Endothelial cell of umbilical vein (primary cell): Measurements from ENCODE around the gene CALR3. TPM values are rescaled to one million over a fixed set of nuclear protein-coding genes. Genes with fewer than 3 reads are reported as not detected.

Source experiments
- BruUV-seq: library from RNA; stranded (reverse); fragments of 400-500 nt; replicated peaks from 2 replicates; lab custom pipeline; 2021; lab: Mats Ljungman, UMichigan
- CTCF ChIA-PET: fragments of 300-600, 350-600 bp; sonication (Branson Sonifier 250); formaldehyde crosslinking; loops from one replicate; lab custom pipeline; 2021; ENCODE audit warnings: antibody characterized with exemption, inconsistent platforms; lab: Charles Lee
- POLR2A ChIA-PET: fragments of 300-600, 350-600 bp; sonication (Branson Sonifier 250); formaldehyde crosslinking; loops from one replicate; lab custom pipeline; 2021; ENCODE audit warnings: antibody characterized with exemption, inconsistent platforms; lab: Charles Lee
- DNase-seq: peaks from one replicate; pipeline ENCODE4 v3.0.0-alpha.2; 2011; ENCODE audit warnings: low read depth, low spot score
- FAIRE-seq: peaks from 2 replicates; lab custom pipeline; 2011; peaks lifted over from hg19 to GRCh38; lab: Jason Lieb, UNC
- H2AFZ ChIP-seq: 2 replicates; pipeline ENCODE4 v1.6.0; 2012; ENCODE audit warnings: low read depth, low read length, control low read depth, inconsistent platforms
- H3K27ac ChIP-seq: 2 replicates; pipeline ENCODE4 v1.5.1; 2011; ENCODE audit warnings: low read depth, mild to moderate bottlenecking, control low read depth, low read length, moderate library complexity; ENCODE audit not compliant: insufficient read depth
- H3K27me3 ChIP-seq, 2 experiments: 2 replicates each; pipeline versions ENCODE4 v1.6.0 to v1.6.1; 2011; ENCODE audit warnings: low read length in 2 of 2, mixed read lengths in 1 of 2; ENCODE audit not compliant: control insufficient read depth in 2 of 2, insufficient read depth in 2 of 2
- H3K36me3 ChIP-seq, 2 experiments: 2 replicates in 1 of 2; 3 replicates in 1 of 2; pipeline ENCODE4 v1.5.1; 2011; ENCODE audit warnings: low read length in 2 of 2, mild to moderate bottlenecking in 1 of 2, moderate library complexity in 1 of 2; ENCODE audit not compliant: control insufficient read depth in 2 of 2, insufficient read depth in 2 of 2; ENCODE audit errors: extremely low read depth in 1 of 2
- H3K4me1 ChIP-seq: 3 replicates; pipeline ENCODE4 v1.5.1; 2011; ENCODE audit warnings: mild to moderate bottlenecking, low read length; ENCODE audit not compliant: control insufficient read depth, insufficient read depth; ENCODE audit errors: extremely low read depth
- H3K4me2 ChIP-seq: 2 replicates; pipeline ENCODE4 v1.6.1; 2011; ENCODE audit warnings: low read length, control low read depth, mixed read lengths; ENCODE audit not compliant: insufficient read depth
- H3K4me3 ChIP-seq, 3 experiments: fragments of 200-600 bp in 1 of 3; sonication (generic), shearing (Covaris generic) in 1 of 3; replicated peaks in 1 of 3; 2 replicates each; pipeline ENCODE4 v1.5.1; 2011 to 2016; ENCODE audit warnings: control low read depth in 3 of 3, low read length in 3 of 3, mild to moderate bottlenecking in 2 of 3, inconsistent platforms in 1 of 3, low read depth in 1 of 3, moderate library complexity in 1 of 3; ENCODE audit not compliant: insufficient read depth in 1 of 3
- H3K79me2 ChIP-seq: 2 replicates; pipeline ENCODE4 v1.6.0; 2012; ENCODE audit warnings: low read length, inconsistent platforms; ENCODE audit not compliant: control insufficient read depth, insufficient read depth
- H3K9ac ChIP-seq: replicated peaks from 2 replicates; pipeline ENCODE3; 2011; ENCODE audit warnings: low read length, control low read depth; ENCODE audit not compliant: insufficient read depth; ENCODE audit errors: extremely low read depth
- H3K9me1 ChIP-seq: replicated peaks from 3 replicates; pipeline ENCODE4 v1.6.0; 2011; ENCODE audit warnings: mild to moderate bottlenecking, low read length; ENCODE audit not compliant: control insufficient read depth, insufficient read depth; ENCODE audit errors: extremely low read depth
- H3K9me3 ChIP-seq: replicated peaks from 2 replicates; pipeline ENCODE4 v1.5.1; 2012; ENCODE audit warnings: low read length, inconsistent platforms; ENCODE audit not compliant: control insufficient read depth, insufficient read depth
- H4K20me1 ChIP-seq: replicated peaks from 2 replicates; pipeline ENCODE3; 2011; ENCODE audit warnings: mild to moderate bottlenecking, low read length; ENCODE audit not compliant: control insufficient read depth, insufficient read depth; ENCODE audit errors: extremely low read depth
- EZH2 ChIP-seq: IDR thresholded peaks from 2 replicates; pipeline ENCODE4 v1.6.1; 2012; ENCODE audit warnings: borderline replicate concordance, low read depth, mild to moderate bottlenecking, moderate library complexity, low read length, inconsistent platforms; ENCODE audit not compliant: severe bottlenecking
- FOS ChIP-seq: IDR thresholded peaks from 2 replicates; pipeline ENCODE4 v1.6.1; 2011; ENCODE audit warnings: mild to moderate bottlenecking, low read length, moderate library complexity, borderline replicate concordance; ENCODE audit not compliant: insufficient read depth
- GATA2 ChIP-seq: IDR thresholded peaks from 2 replicates; pipeline ENCODE4 v1.7.0; 2011; ENCODE audit warnings: low read depth, mild to moderate bottlenecking, moderate library complexity, mixed read lengths, low read length; ENCODE audit not compliant: insufficient read length, insufficient read depth
- JUN ChIP-seq: IDR thresholded peaks from 2 replicates; pipeline ENCODE4 v1.6.1; 2011; ENCODE audit warnings: borderline replicate concordance, low read depth; ENCODE audit not compliant: insufficient read length, insufficient read depth
- MYC ChIP-seq: IDR thresholded peaks from one replicate; pipeline ENCODE4 v1.6.1; 2011; ENCODE audit warnings: mild to moderate bottlenecking, low read depth, low read length
- POLR2A ChIP-seq: IDR thresholded peaks from 2 replicates; pipeline ENCODE4 v1.6.1; 2012; ENCODE audit warnings: low read depth, mild to moderate bottlenecking, control low read depth, low read length
- POLR2AphosphoS5 ChIP-seq: IDR thresholded peaks from 2 replicates; pipeline ENCODE4 v1.6.1; 2012; ENCODE audit warnings: low read depth, mild to moderate bottlenecking, control low read depth, low read length, moderate library complexity; ENCODE audit not compliant: insufficient read depth
- dilution Hi-C: fragments of 300-500 bp; cut with MboI; formaldehyde crosslinking; loops from one replicate; pipeline ENCODE4 v1.15.0; 2019; ENCODE audit warnings: low sequenced_read_pairs; ENCODE audit not compliant: extremely low pct_ligation_motif_present
- intact Hi-C: fragments of 100-400 bp; cut with micrococcal nuclease; formaldehyde crosslinking; loops from one replicate; pipeline ENCODE4 v1.10.0; 2022
- polyA plus RNA-seq, 4 experiments: library from polyadenylated mRNA; depleted of rRNA in 3 of 4; stranded (reverse) in 3 of 4; unstranded in 1 of 4; fragments of >200 nt; gene quantifications; 2 replicates each; pipeline versions ENCODE4 v1.2.1 to v1.2.3, GENCODE V29; 2011 to 2012; ENCODE audit warnings: missing spikeins in 1 of 4
- total RNA-seq: library from RNA; stranded (reverse); gene quantifications from 2 replicates; pipeline ENCODE4 v1.2.3, GENCODE V29; 2021
- TF ChIP-seq, protein P1 (sequence below), 2 donors: IDR thresholded peaks; 1 replicate in 1 of 2; 2 replicates in 1 of 2; pipeline ENCODE4 v1.5.1; 2011; ENCODE audit warnings: low read length in 2 of 2, mild to moderate bottlenecking in 2 of 2, moderate library complexity in 2 of 2, control low read depth in 1 of 2, inconsistent platforms in 1 of 2, low read depth in 1 of 2; ENCODE audit not compliant: insufficient read depth in 1 of 2; ENCODE audit errors: extremely low read depth in 1 of 2
- TF ChIP-seq, protein P2 (sequence below): IDR thresholded peaks from 2 replicates; pipeline ENCODE4 v1.6.1; 2011; ENCODE audit not compliant: insufficient read depth, insufficient read length

Gene CALR3
- total and polyA plus RNA-seq, 2 donors (not counting 3 experiments of a cell fraction or from before 2014, with no cell fraction given): not detected

GRCh38 chr19:16470541-16470910, 25.4 kb downstream of the CALR3 start:
- Histone ChIP-seq H4K20me1 (peaks cover 3% of the 10 kb centered on the region), H3K36me3 (no peaks in the 10 kb centered on the region), H3K27ac (no peak overlapping the region), H3K9ac (no peak overlapping the region), H3K9me1 (no peaks in the 10 kb centered on the region), H3K27me3 (no peaks in the 10 kb centered on the region), H3K4me3 (peak overlapping the region in 1 of 3 experiments; percentile 79), H3K4me1 (peaks cover 11% of the 10 kb centered on the region), H3K4me2 (peak overlapping the region; percentile 71), H2AFZ (no peak overlapping the region), H3K79me2 (peaks cover 45% of the 10 kb centered on the region), H3K9me3 (peaks cover 3% of the 10 kb centered on the region)
- no peak for FAIRE-seq
- no TSS peak for BruUV-seq
- no peak for DNase-seq
- TF ChIP-seq GATA2 (no peak), POLR2A (no peak), JUN (no peak), FOS (no peak), MYC (no peak), POLR2AphosphoS5 (no peak), EZH2 (no peak)
- TF ChIP-seq, protein P1, sequence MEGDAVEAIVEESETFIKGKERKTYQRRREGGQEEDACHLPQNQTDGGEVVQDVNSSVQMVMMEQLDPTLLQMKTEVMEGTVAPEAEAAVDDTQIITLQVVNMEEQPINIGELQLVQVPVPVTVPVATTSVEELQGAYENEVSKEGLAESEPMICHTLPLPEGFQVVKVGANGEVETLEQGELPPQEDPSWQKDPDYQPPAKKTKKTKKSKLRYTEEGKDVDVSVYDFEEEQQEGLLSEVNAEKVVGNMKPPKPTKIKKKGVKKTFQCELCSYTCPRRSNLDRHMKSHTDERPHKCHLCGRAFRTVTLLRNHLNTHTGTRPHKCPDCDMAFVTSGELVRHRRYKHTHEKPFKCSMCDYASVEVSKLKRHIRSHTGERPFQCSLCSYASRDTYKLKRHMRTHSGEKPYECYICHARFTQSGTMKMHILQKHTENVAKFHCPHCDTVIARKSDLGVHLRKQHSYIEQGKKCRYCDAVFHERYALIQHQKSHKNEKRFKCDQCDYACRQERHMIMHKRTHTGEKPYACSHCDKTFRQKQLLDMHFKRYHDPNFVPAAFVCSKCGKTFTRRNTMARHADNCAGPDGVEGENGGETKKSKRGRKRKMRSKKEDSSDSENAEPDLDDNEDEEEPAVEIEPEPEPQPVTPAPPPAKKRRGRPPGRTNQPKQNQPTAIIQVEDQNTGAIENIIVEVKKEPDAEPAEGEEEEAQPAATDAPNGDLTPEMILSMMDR (IDR thresholded peaks at IDR 0.05; ENCODE audit: extremely low read depth in 1 of 2, insufficient read depth in 1 of 2, low read depth in 1 of 2, low read length in 2 of 2): no peak
- TF ChIP-seq, protein P2, sequence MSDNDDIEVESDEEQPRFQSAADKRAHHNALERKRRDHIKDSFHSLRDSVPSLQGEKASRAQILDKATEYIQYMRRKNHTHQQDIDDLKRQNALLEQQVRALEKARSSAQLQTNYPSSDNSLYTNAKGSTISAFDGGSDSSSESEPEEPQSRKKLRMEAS: no peak
- dilution Hi-C loops (no loop called here), intact Hi-C loops (no loop called here)
- POLR2A ChIA-PET: no interaction called here
- CTCF ChIA-PET: interaction anchor here (0.6 kb wide), 3 partner anchors 13 to 73 kb away, joined by 3 read pairs; no protein-coding TSS in a partner anchor
